Measurements from ENCODE around the gene SOCS1.
"Not testable (repeated sequence)": the region's sequence is repeated elsewhere in the genome, so short reads cannot be mapped to it uniquely, and the experiment has no call there.

SOCS1 gene

DNA sequence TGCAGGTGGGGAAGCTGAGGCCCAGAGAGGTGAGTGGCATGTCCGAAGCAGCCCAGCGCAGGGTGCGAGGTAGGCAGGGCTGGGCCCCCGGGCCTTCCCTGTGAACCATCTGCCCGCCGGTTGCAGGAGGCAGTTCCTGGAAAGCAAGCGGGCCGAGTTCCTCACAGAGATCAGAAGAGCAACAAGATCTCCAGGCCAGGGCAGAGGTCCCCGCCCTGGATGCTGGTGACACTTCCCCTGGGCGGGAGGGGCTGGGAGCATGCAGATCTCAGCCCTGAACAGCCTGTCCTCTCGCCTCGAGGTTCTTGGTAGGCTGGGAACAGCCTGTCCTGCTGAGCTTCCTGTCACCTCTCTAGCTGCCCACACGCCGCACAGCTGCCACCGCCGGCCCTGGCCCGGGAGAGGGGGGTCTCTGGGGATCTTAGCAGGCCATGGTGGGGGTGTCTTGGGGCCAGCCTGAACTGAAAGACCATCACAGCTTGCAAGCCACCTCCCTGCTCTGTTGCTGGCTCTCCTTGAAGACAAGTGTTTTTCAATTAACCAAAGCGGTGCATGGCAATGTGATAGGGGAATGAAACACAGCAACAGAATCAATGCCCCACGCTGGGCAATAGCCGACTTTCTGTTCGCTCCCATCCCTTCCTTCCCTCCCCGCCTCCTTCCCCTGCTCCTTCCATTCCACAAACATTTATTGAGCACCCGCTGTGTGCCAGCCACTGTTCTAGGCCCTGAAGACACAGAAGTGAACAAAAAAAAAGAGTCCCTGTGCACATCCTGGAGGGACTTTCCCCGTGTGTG lies 31.7 kb downstream of the SOCS1 start:
- no peak for DNase-seq

DNA sequence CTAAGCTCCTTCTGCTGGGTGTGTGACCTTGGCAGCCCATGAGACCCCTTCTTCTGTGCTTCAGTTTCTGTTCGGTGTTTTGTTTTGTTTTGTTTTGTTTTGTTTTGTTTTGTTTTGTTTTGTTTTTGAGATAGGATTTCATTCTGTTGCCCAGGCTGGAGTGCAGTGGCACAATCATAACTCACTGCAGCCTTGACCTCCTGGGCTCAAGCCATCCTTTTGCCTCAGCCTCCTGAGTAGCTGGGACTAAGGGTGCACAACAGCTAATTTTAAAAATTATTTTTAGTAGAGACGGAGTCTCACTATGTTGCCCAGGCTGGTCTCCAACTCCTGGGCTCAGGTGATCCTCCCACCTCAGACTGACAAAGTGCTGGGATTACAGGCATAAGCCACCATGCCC lies 35.5 kb downstream of the SOCS1 start:
- not testable (repeated sequence) for DNase-seq

DNA sequence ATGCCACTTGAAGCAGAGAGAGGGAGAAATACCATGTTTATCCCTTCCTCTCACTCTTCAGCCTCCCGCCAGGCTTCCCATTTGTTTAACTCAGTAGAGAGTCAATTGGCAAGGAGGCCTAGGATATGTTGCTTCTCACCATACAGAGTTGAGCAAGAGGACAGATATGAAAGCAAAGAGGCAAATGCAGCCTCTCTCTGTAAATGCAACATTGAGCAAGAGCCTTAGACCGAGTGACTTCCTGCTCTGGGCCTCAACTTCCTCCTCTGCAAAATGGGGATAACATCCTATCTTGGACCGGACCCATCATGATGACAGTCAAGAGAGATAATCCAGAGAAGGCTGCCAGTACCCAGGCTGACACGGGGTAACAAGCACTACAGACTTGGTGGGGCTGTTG lies 36.8 kb downstream of the SOCS1 start:
- no peak for DNase-seq

- DNase-seq = no peak
Measured at GRCh38 chr16:11218604-11218962, 37.4 kb downstream of the SOCS1 start.

DNA sequence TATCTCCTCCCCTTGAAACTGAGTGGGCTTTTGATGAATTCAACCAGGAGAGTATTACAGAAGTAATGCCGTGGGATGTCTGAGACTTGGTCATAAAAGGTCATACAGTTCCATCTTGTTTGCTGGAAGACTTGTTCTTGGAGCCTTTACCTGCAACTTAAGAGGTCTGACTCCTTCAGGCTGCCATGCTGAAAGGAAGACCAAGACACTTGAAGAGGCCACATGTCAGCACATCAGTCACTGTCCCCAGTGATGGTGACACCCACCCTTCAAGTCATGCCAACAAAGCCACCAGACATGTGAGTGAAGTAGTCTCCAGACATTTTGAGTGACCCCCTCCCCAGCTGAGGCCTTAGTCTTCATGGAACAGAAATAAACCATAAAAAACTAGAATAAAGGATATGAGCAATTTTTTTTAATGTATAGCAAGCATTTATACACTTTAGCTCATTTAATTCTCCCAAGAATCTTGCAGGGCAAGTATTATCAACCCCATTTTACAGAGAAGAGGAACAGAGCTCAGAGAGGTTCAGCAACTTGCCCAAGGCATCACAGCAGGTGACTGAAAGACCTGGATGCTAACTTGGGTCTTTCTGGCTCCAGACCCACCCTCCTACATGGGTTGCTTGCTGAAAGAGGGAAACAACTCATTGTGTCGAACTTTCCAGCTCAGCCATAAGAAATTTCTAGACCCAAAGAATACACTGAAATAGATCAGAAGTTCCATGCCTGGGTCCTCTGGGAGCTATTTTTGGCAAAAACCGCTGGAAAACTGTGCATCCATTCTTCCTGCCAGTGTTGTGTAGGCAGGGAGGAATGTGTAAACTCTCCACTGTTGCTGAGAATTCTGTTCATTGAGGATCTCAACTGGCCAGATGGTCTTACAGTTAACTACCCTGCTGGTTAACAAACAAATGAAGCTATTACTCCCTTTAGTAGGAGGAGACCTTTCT lies 38.1 kb downstream of the SOCS1 start:
- no peak for DNase-seq

- no peak for DNase-seq
Measured at GRCh38 chr16:11215935-11216556, 40.0 kb downstream of the SOCS1 start.

DNA sequence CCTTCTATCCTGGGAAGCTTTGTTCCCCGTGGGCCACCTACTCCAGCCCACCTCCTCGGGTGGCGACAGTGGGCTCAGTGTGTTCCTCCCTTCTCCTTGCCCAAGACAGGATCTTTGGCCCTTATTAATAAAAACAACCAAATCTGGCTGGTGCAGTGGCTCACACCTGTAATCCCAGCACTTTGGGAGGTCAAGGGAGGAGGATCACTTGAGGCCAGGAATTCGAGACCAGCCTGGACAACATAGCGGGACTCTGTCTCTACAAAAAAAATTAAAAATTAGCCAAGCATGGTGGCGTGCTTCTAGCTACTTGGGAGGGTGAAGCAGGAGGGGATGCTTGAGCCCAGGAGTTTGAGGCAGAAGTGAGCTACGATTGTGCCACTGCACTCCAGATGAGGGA lies 42.2 kb downstream of the SOCS1 start:
- DNase-seq = no peak

DNA sequence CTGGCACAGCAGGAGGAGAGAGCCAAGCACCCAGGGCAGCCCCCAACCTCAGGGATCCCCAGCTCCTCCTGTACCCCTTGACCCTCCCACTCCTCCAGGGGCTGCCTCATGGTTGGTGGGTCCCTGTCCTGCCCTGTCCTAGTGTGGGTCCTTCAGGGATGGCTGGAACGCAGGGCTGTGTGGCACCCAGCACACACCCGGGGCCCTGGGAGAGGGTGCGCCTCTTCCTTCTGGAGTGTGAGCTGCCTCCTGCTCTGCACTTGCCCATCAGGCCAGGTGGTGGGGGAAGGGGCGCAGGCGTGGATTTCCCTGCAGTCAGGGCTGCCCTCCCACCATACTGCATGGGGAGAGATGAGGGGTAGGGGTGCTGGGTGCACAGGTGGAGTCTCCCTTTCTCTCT lies 42.6 kb downstream of the SOCS1 start:
- no peak for DNase-seq

- DNase-seq = no peak
Measured at GRCh38 chr16:11212798-11213196, 43.2 kb downstream of the SOCS1 start.

GRCh38 chr16:11211977-11212797 lies 43.8 kb downstream of the SOCS1 start:
- no peak for DNase-seq

- no peak for DNase-seq
Measured at GRCh38 chr16:11211061-11211976, 44.7 kb downstream of the SOCS1 start.

DNA sequence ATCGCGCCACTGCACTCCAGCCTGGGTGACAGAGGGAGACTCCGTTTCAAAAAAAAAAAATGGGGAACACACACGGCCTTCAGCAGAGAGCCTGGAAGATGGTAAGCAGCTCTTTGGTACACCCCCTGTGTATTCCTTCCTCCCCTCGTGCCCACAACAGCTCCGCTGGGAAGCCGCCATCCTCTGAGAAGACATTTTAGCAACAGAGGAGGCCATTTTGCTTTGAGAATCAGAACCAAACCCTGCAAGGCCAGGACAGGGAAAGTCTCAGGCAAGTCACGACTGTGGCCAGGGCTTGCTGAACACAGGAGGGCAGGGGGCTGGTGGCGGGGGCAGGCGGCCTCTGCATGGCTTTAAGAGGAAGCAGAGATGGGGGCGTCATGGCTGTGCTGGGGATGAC lies 45.7 kb downstream of the SOCS1 start:
- DNase-seq = no peak

- no peak for DNase-seq
Measured at GRCh38 chr16:11208916-11209665, 46.9 kb downstream of the SOCS1 start.

GRCh38 chr16:11207646-11208045 lies 48.4 kb downstream of the SOCS1 start:
- DNase-seq = no peak

DNA sequence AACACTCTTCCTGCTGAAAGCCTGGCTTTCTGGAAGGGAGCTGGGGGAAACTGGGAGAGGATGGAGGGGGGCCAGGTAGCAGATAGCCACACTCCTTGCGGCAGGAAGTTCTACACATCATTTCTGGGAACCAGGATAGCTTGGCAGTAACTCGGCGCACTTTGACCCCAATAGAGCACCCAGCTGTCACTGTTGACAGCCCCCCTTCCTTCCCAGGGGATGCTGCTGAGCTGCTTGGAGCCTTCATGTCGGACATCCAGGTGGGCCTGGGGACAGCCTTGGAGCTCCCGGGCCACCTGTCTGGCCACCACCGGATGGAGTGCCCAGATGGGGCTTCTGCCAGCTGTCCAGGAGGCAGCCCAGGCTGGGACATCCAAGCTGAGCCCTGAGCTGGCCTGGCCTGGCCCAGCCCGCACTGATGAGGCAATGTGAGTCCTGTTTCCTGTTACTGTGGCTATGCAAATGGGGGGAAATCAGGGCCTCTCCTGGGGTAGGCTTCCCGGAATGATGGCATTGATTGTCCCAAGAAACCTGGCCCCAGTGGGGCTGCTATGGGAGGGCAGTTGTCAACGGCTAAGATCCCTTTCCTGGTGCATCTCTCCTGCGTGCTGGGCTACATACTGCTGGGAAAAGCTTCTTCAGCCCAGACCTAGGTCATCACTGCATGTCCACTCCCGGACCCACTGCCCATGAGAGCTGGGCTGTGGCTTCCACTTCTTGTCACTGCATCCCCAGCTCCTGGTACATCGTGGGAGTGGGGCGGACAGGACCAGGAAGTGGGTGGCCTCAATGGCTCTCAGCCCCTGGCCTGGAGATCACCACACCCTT lies 50.0 kb downstream of the SOCS1 start:
- DNase-seq = no peak

- no peak for DNase-seq
Measured at GRCh38 chr16:11205065-11205699, 50.8 kb downstream of the SOCS1 start.

DNA sequence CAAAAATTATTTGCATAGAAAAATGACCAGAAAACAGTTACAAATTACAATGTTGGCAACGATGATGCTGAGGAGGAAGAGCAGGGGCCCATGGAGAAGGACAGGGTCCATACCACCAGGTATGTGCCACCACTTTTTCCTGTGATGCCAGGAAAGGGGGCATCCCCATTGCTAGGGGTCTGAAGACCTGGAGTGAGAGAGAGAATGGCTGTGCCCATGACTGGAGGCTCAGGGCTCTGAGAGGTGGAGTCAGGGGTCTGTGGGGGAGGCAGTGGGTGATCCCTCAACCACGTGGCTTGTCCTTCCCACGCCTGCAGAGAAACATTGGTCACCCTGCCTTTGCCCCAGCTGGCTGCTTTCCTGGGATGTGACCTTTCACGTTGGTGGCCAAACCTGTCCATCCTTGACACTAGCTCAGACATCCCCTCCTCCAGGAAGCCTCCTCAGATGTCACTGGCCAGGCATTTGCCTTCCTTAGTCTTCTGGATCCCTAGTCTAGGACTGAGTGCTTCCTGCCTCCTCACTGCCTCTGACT lies 51.4 kb downstream of the SOCS1 start:
- no peak for DNase-seq
